ENCODE data around the gene NCSTN. TPM values are rescaled to one million over a fixed set of nuclear protein-coding genes. Genes with fewer than 3 reads are reported as not detected.
A peak's percentile ranks its signal among the peaks of the same experiment; 100 is the strongest.

NCSTN gene
- total RNA-seq (2014; rRNA removed; shearing (Covaris generic); ENCODE audit: low replicate concordance), result 47.8 and 48.8 TPM in 2 replicates

DNA sequence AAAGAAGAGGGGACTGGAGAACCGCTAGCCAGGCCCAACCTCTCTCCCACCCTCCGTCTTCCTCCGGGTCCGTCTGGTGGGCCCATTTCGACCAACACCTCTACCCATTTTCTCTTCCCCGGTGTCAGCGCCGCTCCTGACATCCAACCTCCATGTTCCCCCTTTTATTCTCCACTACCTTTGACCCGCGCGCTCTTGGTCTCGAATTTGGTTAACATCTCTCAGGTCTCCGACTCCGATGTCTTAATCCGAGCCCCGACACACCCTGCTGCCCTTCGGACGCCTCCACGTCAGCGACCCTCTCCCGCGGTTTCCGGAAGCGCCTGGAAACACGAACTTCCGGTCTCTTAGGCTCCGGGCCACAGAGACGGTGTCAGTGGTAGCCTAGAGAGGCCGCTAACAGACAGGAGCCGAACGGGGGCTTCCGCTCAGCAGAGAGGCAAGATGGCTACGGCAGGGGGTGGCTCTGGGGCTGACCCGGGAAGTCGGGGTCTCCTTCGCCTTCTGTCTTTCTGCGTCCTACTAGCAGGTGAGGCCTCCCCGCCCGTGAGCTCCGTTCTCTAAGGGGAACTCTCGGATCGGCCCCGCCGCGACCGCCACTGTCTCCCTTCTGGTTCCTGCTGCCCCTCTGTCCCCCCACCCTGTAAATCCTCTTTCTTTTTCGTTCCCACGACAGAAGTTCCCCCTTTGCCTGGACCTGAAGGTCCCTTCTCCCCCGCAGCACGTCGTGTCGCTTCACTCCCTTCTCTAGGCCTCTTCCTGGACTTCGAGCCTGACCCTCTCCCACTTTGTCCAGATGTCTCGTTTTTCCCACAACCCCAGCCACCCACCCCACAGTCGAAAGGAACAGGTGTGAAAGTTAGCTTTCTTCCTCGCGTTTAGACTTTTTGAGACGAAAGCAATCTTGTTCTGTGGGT is at the start of gene NCSTN, which contains the start of gene COPA:
NCSTN (plus strand) TSS at position 431 of the 917 bp plus-strand sequence; CDS start at position 445, 14 bp downstream.
COPA (minus strand) TSS at position 298 of the 917 bp plus-strand sequence; CDS start at position 218, 80 bp downstream.
- in situ Hi-C loops (cut with HindIII; ENCODE audit: low pct_unique_long_range_greater_than_20kb, low sequenced_read_pairs), result no loop called here
- DNase-seq (ENCODE audit: low read depth), result peak; percentile 89

DNA sequence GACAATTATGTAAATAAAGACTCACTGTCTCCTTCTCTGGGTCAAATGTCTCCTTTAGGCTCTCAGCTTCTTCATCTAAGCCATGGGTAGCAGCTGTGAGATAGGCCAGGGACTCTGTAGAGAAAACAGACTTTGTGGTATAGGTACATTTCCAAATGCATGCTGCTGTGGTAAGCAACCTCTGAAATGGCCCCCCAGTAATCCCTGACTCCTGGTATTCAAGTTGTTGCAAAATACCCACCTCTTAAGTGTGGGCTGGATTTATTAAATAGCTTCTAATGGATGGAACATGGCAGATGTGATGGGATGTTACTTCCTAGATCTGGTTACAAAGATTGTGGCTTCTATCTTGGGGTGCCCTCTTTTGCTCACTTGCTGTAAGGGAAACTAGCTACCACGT is 47.1 kb upstream of the NCSTN start:
- in situ Hi-C loops (cut with HindIII; ENCODE audit: low pct_unique_long_range_greater_than_20kb, low sequenced_read_pairs), result no loop called here
- DNase-seq (ENCODE audit: low read depth), result no peak

DNA sequence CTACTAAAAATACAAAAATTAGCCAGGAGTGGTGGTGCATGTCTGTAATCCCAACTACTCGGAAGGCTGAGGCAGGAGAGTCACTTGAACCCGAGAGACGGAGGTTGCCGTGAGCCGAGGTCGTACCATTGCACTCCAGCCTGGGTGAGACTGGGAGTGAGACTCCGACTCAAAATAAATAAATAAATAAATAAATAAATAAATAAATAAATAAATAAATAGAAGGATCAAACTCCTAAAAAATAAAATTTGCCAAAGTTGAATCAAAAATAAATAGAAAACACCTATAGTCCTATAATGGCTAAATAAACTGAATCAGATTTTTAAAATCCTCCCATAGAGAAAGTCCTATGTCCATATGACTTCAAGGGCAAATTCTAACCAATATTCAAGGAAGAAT is 43.0 kb upstream of the NCSTN start:
- DNase-seq (ENCODE audit: low read depth), result no peak
- in situ Hi-C loops (cut with HindIII; ENCODE audit: low pct_unique_long_range_greater_than_20kb, low sequenced_read_pairs), result no loop called here

DNA sequence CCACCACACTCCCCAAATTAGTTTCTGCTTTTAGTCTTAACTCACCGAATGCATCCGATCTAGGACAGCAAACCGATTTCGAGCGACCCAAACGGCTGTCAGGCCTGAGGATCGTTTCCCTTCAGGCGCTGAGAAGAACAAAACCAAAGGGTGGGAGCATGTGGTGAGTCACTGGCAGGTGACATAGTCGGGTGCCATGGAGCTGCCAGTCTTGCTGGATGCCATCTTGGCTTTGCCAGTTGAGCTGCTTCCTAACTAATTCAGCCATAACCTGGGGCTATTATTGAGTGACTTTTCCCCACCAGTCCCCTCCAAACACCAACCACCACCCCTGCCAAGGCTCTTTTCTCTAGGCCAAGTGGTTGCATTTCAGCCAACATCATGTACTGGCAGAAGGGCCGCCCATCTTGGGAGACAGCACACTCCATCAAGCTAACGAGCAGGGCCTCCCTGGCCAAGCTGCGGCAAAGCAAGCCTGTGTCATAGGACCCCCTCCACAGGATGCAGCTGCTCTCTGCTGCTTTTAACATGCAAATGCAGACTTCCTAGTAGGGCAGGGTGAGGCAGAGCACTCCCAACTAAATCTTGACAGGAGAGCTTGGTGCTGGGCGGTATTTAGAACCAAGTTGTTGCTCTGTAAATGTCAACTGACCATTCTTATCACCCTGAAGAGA is 35.9 kb upstream of the NCSTN start:
- in situ Hi-C loops (cut with HindIII; ENCODE audit: low pct_unique_long_range_greater_than_20kb, low sequenced_read_pairs), result no loop called here
- DNase-seq (ENCODE audit: low read depth), result no peak

DNA sequence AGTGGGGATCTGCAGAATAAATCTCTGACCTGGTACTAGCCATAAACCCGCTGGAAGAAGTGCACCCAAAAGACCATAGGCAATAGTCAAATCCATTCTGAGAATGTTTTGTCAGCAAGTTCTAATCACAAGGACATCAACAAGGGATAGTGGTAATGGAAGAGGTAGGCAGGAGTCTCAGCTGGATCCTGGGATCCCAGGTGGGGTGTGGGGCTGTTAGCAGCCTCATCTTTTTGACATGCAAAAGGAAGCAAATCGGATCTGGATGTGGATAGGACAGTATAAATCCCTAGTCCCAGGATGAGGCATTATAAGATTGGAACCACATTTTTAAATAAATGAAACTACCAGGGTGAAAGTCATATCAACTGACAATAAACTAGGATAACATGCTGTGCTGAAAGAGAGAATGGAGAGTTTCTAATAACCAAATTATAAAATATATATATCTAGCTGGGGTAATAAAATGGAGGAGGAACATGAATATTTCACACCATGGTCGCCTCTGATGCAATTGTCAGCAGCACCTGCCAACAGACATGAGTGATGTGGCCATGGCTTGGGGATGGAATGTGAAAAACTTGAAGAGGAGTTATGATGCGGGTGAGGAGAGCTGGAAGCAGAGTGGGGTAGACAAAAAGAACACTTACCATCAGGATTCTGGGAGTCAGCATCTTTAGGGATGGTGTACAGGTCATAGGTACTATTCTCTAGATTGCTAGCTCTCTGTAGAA is 34.6 kb upstream of the NCSTN start:
- in situ Hi-C loops (cut with HindIII; ENCODE audit: low pct_unique_long_range_greater_than_20kb, low sequenced_read_pairs), result no loop called here
- no peak for DNase-seq (ENCODE audit: low read depth)

DNA sequence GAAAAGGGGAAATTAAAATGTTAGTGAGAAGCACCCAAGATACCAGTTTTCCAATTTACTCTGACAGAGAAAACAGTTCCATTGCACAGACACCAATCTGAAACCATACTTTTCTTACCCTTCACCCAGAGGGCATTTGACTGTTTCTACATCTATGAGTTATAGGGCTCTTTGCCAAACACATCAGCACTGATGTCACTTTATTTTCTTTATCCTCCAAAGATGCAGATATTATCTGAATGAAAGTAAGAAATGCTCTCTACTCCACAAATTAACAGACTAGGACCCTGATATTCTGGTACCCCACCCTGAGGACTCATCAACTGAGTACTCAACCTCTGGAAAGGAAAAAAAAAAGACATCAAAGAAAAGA is 34.0 kb upstream of the NCSTN start:
- in situ Hi-C loops (cut with HindIII; ENCODE audit: low pct_unique_long_range_greater_than_20kb, low sequenced_read_pairs), result no loop called here
- no peak for DNase-seq (ENCODE audit: low read depth)

DNA sequence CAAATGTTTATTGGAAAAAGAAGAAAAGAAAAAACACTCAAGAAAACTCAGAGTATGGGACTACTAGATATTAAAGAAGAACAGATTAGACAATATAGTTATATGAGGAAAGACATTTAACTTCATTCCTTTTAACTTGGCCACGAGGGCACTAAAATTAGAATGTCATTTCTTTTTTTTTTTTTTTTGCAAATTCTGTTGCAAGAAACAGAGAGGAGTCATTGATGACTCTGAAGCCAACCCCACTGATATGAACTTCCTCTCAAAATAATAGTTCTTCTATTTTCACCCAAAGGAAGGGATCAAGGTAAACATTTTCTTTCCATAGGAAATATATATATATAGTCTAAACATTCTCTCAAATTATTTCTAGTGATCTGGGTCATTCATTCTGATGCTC is 33.6 kb upstream of the NCSTN start:
- no peak for DNase-seq (ENCODE audit: low read depth)
- in situ Hi-C loops (cut with HindIII; ENCODE audit: low pct_unique_long_range_greater_than_20kb, low sequenced_read_pairs), result no loop called here

DNA sequence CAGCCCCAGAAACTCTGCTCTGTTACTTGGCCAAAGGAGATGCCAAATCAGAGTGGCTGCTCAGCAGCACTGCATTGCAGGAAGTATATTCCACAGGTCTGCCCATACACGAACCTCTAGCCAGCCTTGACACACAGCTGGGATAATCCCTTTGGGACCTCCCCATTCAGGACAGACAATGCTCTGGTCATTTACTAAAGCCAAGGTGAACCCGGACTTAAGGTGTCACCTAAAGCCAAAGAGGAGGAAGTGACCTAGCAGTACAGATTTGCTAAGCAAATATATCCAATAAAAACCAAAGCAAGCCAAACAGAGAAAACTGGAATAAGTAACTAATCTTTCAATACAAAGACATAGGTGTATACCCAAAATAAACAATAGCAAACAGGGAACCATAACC is 27.8 kb upstream of the NCSTN start:
- no peak for DNase-seq (ENCODE audit: low read depth)
- in situ Hi-C loops (cut with HindIII; ENCODE audit: low pct_unique_long_range_greater_than_20kb, low sequenced_read_pairs), result no loop called here

DNA sequence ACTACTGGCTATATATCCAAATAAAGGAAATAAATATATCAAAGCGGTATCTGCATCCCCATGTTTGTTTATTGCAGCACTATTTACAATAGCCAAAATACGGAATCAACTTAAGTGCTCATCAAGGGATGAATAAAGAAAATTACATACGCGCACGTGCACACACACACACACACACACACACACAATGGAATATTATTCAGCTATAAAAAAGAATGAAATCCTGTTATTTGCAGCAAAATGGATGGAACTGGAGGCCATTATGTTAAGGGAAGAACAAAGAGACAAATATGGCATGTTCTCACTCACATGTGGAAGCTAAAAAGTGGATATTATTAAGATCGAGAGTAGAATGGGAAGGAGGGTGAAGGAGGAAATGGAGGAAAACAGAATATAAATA is 20.4 kb upstream of the NCSTN start:
- DNase-seq (ENCODE audit: low read depth), result no peak
- in situ Hi-C loops (cut with HindIII; ENCODE audit: low pct_unique_long_range_greater_than_20kb, low sequenced_read_pairs), result no loop called here

DNA sequence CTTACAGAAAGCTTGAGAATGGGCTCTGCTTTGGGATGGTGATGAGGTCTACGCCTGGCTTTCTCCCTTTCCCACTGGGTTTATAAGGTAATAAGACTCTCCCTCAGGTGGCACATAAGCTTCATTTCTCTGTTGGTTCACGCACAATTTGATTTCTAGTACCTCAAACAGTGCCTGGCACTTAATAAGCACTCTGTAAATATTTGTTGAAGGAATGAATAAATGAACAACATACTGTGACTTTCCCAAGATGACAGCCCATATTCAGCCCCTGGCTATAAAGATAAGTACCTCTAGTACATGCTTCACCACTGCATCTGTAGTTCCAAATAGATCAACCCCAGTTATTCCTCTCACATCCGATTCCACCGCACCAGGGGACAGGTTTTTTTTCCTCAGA is 17.9 kb upstream of the NCSTN start:
- in situ Hi-C loops (cut with HindIII; ENCODE audit: low pct_unique_long_range_greater_than_20kb, low sequenced_read_pairs), result no loop called here
- DNase-seq (ENCODE audit: low read depth), result no peak

DNA sequence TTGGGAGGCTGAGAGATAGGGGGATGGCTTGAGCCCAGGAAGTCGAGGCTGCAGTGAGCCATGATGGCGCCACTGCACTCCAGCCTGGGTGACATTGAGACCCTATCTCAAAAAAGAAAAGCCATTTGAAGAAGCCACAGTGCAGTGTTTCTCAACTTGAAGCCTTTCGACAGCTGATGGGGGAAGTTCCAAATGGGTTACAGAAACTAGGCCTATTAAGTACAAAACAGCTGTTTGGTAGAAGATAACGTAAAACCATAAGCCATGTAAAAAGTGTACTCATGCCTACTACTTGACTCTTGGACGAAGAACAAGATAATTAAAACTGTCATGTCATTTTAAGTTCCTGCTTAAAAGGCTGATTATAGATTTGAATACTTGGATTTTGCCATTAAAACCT is 16.8 kb upstream of the NCSTN start:
- no peak for DNase-seq (ENCODE audit: low read depth)

DNA sequence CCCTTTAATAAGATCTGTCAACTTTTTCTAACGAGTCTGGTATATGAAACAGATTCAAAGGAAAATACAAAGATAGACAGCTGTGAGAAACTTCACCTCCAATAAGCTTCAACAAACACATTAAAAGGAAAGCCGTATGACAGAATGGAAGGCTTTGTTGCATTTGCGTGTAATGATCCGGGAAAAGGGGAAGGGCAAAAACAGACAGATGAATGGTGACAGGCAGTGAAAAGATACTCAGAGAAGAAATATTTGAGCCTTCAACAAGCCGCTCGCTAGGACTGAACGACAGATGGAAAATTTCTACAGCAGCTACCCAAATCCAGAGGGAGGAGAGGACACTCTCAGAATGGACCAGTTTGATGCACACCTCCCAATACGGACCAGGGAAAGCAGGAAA is 15.0 kb upstream of the NCSTN start:
- in situ Hi-C loops (cut with HindIII; ENCODE audit: low pct_unique_long_range_greater_than_20kb, low sequenced_read_pairs), result no loop called here
- no peak for DNase-seq (ENCODE audit: low read depth)

More for the DNA sequence above, 16.8 kb upstream of the NCSTN start:
- in situ Hi-C loops (cut with HindIII; ENCODE audit: low pct_unique_long_range_greater_than_20kb, low sequenced_read_pairs), result no loop called here

DNA sequence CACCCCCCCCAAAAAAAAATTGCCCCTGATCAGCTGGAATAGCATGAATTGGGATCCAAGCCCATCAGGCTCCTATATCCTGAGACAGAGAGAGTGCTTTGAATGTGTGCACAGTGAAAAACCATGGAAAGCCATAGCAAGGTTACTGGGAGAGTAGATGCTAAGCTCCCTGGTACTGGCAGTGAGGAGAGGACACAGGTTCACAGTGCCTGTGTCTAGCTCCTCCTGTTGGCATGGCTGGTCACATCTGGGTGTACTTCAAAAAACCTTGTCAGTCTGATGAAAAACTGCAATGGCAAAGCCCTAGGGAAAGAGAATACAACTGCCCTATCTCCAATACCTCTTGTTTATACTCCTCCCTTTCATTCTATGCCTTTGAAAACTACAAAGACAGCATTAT is 13.1 kb upstream of the NCSTN start:
- DNase-seq (ENCODE audit: low read depth), result no peak
- in situ Hi-C loops (cut with HindIII; ENCODE audit: low pct_unique_long_range_greater_than_20kb, low sequenced_read_pairs), result no loop called here

DNA sequence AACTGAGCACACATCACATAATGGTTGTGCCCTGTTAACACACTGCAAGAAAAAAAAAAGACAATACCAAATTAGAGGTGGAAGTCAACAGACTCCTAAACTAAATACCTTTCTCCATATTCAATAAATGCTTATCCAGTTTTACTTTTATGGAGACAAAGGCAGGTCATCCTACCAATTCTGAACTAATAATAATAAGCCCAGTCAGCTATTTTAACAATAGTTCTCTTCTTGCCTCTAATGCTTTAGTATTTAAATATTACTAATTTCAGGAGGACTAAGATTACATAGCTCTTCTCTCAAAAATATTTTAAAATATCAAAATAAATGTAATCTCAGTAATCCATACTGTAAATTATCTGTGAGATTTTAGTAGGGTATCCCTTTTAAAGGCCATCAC is 10.7 kb upstream of the NCSTN start:
- DNase-seq (ENCODE audit: low read depth), result no peak
- in situ Hi-C loops (cut with HindIII; ENCODE audit: low pct_unique_long_range_greater_than_20kb, low sequenced_read_pairs), result no loop called here

DNA sequence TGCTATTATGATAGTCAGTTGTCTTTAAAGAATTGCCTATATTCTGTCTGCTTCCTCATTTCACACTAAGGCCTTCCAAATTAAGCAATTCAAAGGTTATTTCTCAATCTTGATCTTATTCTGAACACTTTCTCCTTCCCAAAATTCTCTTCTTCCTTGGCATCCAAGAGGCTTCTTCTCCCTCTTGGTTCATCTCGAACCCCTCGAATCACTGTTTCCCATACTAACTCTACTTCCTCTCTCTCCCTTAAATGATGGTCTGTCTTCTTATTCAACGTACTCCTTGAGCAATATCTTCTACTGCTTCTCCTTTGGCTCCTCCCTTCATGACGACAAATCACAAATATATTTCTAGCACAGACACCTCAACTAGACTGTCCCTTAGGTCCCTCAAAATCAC is 4.6 kb upstream of the NCSTN start:
- DNase-seq (ENCODE audit: low read depth), result no peak
- in situ Hi-C loops (cut with HindIII; ENCODE audit: low pct_unique_long_range_greater_than_20kb, low sequenced_read_pairs), result no loop called here

DNA sequence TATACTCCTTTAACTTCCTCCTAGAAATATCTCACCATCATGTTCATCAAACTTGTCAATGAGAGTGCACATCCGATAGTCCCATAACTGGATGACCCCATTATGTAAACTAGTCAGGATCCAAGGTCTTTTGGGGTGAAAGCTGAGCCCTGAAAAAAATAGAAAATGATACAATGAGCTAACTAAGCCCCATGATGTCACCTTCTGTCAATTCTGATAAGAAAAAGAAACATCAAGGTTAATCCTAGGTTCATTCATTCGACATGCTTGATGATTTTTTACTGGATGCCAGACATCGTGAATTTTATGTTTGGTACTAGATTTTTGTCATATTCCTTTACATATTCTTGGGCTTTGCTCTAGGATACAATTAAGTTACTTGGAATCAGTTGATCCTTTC is 3.0 kb upstream of the NCSTN start:
- DNase-seq (ENCODE audit: low read depth), result no peak

DNA sequence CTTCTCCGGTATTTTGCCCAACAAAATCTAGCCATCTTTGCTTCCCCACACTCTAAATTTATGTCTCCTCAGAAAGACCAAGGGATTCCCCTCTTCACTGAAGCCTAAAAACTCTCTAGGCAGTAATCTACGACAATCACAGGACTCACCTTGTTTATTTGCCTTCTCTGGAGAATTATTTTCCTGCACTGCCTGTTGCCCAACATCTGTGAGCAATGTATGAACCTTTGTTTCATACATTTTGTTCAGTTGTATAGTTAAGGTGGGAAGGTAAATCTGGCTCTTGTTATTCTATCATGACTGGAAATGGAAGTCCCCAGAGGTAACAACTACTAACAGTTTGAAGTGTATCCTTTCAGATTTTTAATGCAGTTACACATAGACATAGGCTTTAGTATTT is 2.3 kb upstream of the NCSTN start:
- in situ Hi-C loops (cut with HindIII; ENCODE audit: low pct_unique_long_range_greater_than_20kb, low sequenced_read_pairs), result no loop called here
- DNase-seq (ENCODE audit: low read depth), result no peak

More for the DNA sequence above, 3.0 kb upstream of the NCSTN start:
- in situ Hi-C loops (cut with HindIII; ENCODE audit: low pct_unique_long_range_greater_than_20kb, low sequenced_read_pairs), result no loop called here

DNA sequence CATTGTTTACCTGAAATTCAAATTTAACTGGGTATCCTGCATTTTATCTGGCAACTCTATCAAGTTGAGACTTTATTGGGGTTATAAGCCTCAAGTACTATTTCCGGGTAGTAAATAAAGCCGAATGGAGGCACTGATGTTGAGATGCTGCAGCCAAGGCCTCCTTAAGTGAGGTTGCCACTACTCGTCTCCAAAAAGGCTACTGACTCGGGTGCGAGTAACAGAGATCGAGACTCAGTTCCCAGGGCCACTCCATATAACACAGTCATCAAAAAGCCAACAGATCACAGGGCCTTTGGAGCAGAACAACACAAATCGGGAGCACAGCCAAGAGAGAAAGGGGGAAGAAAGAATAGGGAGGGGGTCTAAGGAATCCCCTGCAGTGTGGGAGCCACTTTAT is 657 bp upstream of the NCSTN start:
- DNase-seq (ENCODE audit: low read depth), result no peak
- in situ Hi-C loops (cut with HindIII; ENCODE audit: low pct_unique_long_range_greater_than_20kb, low sequenced_read_pairs), result no loop called here

DNA sequence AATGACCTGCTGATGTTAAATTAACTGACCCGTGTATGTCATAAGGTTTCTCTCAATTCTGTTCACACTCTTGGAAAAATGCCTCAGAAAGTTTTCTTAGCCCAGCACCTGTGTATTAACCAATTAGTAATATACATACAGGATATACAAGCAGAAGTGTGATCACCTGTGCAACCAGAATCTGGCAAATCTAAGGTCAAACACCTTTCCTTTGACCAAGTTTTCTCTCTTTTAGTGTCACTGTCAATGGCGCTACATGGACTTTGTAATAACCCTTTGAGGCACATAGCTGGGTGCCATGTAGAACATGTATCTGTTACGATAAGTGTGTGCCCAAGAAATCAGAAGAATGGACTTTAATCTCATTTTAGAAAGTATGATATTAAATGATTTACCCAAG is 1.1 kb downstream of the NCSTN start:
- in situ Hi-C loops (cut with HindIII; ENCODE audit: low pct_unique_long_range_greater_than_20kb, low sequenced_read_pairs), result no loop called here
- DNase-seq (ENCODE audit: low read depth), result no peak
